HG03439 (cell line): ENCODE measurements around the gene ZNF563.
A peak's percentile ranks its signal among the peaks of the same experiment; 100 is the strongest.
"Not testable (repeated sequence)": the region's sequence is repeated elsewhere in the genome, so short reads cannot be mapped to it uniquely, and the experiment has no call there.

Experiments used
- ATAC-seq: cut with Tn5 transposase; IDR thresholded peaks from one replicate; pipeline ENCODE4 v1.9.1; 2021; ENCODE audit warnings: mild to moderate bottlenecking, moderate library complexity; ENCODE audit not compliant: unreplicated experiment

ZNF563 gene

DNA sequence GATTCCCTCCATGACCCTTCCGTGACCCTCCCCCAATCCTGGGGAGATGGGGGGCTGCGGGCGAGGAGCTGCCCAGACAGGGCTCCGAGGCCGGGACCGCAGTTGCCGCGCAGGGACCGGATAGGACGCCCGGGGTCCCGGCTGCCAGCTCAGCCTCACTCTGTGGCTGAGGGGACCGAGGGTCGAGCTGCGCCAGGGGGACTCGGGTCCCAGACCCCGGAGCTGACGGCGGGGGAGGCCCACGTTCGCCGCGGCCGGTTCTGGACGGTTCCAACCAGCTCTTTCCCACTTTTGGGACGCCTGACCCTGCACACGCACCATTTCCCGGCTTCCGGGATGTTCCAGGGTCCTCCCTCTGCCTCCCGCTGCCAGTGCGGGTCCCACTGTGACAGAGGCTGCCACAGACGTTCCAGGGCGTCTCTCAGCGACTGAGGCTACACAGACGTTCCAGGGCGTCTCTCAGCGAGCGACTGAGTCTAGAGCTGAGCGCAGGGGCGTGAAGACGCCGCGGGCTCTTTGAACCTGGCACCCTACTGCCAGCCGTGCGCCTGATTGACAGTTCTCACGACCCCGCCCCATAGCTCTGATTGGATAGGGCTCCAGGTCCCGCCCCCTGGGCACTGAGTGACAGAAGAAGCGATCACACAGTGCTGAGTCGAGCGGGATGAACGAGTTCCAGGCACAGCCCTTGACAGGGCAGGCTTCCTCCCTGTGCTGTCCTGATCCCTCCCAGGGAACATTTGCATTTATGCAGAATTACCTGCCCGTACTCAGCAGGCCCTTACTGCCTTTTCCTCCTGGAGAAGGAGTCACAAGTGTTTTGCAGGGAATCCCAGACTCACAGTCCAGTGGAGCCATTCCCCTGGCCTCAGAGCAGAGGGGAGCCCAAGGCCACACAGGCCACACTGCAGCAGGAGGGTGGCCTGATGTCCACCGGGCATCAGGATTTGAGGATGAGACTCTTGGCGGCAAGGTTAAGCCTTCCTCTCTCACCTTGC, at the start of gene ZNF563:
TSS of gene ZNF563 (minus strand) at position 472 of the 998 bp plus-strand sequence. CDS start at position 321, 151 bp downstream.
- peak; percentile 95 for ATAC-seq

DNA sequence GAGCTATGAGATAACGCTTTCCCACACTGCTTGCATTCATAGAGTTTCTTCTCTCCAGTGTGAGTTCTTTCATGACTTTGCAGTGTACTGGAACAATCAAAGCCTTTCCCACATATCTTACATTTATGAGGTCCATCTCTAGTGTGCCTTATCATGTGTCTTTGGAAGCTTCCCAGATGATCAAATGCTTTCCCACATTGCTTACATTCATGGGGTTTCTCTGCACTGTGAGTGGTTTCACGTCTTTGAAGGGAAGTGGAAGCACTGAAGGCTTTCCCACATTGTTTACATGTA, 47.0 kb upstream of the ZNF563 start:
- no peak for ATAC-seq

DNA sequence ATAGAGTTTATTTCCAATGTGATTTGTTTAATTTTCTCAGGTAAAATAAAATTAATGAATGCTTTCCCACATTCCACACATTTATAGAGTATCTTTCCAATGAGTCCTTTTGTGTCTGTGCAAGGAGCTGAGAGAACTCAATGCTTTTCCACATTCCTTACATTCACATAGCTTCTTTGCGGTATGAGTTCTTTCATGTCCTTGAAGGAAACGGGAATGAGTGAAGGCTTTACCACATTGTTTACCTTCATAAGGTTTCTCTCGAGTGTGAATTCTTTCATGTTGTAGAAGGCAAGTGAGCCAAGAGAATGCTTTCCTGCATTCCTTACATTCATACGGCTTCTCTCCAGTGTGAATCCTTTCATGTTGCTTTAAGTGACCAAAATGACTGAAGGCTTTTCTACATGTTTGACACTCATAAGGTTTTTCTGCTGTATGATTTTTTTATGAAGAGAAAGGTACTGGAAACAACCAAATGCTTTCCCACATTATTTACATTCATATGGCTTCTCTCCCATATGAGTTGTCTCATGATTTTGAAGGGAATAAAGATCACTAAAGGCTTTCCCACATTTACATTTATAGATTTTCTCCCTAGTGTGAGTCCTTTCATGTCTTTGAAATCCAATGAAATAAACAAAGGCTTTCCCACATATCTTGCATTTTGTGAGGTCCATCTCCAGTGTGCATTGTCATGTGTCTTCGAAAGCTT, 46.5 kb upstream of the ZNF563 start:
- ATAC-seq: no peak

DNA sequence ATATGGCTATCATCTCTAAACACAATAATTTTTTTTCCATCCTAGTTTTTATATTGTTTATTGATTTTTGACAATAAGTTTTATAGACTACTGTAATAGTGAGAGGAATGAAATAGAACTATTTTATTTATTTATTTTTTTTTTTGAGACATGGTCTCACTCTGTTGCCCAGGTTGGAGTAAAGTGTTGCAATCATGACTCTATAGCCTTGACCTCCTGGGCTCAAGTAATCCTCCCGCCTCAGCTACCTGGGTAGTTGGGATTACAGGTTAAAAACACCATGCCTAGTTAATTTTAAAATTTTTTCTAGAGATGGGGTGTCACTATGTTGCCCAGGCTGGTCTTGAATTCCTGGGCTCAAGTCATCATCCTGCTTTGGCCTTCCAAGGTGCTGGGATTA, 40.6 kb upstream of the ZNF563 start:
- no peak for ATAC-seq

DNA sequence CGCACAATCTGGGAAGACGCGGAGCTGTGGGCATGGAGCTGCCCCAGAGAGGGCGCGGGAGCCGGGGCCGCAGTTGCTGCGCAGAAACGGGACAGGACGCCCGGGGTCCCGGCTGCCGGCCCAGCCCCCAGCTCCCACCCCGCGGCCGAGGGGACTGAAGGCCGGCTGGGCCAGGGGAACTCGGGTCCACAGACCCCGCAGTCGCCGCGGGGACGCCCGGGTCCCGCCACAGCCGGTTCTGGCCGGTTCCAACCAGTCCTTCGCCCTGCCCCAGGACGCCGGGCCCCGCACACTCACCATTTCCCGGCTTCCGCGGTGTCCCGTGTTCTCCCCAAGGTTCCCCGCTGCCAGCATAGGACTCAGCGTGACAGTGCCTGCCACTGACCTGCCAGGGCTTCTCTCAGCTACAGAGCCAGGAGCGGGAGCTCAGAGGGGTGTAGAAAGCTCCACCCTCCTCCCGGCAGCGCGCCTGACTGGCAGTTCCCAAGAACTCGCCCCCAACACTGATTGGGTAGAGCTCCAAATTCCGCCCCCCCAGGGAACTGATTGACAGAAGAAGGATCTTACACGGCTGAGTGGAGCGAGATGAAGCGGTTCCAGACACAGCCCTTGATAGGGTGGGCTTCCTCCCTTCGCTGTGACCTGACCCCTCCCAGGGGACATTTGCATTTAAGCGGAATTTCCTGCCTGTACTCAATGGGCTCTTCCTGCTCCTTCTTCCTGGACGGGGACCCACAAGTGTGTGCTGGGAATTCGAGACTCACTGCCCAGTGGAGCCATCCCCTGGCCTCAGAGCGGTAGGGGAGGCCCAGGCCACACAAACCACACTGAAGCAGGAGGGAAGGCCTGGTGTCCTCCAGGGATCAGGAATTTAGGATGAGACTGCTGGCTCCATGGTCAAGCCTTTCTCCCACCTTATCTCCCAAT, 32.1 kb upstream of the ZNF563 start, which contains the start of gene ZNF442:
TSS of gene ZNF442 (minus strand) at position 448 of the 927 bp plus-strand sequence. CDS start 2,052 bp downstream, outside the sequence.
- ATAC-seq: peak; percentile 78

DNA sequence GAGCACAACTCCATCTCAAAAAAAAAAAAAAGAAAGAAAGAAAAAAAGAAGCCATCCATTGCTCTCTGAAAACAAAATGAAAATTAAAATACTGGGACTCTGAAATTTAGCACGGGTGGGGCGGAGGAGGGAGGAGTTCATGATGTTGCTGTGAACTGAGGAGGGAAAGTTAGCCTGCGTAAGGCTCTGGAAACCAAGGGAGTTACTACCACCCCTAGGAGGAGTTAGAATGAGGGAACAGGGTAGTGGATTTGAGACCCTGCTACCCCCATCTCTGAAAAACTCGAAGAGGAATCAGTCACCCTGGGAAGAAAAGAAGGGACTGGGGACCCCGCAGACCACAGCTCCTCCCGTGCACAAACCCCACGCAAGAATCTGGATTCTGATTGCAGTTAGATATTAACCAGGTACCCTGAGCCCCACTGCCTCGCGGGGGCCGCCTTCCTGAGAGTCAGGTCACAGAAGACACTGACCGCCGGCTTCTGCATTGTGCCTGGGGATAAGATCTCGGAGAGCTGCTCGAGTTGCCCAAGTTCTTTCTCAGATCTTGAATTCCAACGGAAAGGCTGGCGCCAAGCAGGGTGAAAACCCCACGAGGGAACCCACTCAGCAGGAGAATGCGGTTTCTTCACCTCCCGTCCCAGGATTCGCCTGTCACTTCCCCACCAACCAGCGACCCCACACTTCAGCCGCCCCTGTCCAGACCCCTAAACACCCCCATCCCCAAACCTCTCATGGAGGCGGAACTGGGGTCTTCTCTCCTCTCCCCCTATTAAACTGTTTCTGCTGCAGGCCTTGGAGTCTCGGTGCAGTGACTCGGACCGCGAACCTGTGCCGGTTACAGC, 31.2 kb upstream of the ZNF563 start:
- no peak for ATAC-seq

DNA sequence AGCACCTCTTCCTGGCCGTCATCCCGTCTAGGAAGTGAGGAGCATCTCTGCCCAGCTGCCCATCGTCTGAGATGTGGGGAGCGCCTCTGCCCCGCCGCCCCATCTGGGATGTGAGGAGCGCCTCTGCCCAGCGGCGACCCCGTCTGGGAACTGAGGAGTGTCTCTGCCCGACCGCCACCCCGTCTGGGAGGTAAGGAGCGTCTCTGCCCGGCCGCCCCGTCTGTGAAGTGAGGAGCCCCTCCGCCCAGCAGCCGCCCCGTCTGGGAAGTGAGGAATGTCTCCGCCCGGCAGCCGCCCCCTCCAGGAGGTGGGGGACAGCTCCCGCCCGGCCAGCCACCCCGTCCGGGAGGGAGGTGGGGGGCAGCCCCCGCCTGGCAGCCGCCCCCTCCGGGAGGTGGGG, 28.8 kb upstream of the ZNF563 start:
- ATAC-seq: not testable (repeated sequence)

DNA sequence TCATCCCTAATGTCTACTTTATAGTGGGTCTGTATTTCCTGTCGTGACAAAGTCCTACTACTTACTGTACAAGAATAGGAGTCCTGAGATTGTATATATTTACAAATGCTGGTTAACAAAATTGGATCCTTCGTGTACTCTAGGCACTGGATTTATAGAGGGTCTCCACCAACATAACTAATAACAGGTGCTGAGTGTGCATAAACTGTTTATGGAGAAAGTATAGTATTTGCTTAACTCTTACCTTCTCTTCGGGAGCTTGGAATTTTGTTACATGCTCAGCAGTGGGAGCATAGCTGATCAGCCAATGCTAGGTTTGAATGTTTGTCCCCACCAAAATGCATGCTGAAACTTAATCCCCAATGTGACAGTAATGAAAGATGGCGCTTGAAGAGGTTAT, 19.9 kb upstream of the ZNF563 start:
- ATAC-seq: no peak

DNA sequence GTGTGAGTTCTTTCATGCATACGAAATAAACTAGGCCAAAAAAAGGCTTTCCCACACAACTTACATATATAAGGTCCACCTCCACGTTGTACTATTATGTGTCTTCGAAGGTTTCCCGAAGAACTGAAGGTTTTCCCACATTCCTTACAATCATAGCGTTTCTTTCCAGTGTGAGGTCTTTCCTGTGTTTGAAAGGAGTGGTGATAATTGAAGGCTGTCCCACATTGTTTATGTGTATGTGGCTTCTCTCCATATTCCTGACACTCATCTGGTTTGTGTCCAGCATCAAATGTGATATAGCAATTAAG, 17.4 kb upstream of the ZNF563 start:
- no peak for ATAC-seq

DNA sequence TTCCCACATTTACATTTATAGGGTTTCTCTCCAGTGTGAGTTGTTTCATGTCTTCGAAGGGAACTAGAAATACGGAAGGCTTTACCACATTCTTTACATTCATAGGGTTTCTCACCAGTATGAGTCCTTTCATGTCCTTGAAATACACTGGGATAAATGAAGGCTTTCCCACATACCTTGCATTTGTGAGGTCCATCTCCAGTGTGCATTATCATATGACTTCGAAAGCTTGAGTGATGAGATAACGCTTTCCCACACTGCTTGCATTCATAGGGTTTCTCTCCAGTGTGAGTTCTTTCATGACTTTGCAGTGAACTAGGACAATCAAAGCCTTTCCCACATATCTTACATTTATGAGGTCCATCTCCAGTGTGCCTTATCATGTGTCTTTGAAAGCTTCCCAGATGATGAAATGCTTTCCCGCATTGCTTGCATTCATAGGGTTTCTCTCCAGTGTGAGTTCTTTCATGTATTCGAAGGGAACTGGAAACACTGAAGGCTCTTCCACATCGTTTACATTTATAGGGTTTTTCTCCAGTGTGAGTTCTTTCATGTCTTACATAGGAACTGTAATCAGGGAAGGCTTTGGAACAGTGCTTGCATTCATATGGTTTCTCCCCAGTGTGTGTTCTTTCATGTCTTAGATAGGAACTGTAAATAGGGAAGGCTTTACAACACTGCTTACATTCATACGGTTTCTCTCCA, 16.9 kb upstream of the ZNF563 start:
- ATAC-seq: no peak

DNA sequence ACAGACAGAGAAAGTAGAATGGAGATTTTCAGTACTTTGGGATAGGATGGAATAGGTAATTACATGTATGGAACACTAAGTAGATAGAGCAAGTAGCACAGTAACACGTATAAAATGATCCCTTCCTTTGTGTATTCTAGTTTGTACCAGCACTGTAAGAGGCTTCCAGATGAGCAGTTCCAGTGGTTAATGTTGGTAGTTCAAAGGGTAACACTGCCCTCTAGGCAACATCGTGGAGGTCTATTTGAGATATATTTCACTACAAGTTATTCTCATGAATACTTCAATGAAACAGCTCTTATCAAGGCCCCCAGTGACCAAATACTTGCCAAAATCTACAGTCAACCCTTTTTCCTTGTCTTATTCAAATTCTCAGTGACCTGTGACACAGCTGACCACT, 13.5 kb upstream of the ZNF563 start:
- no peak for ATAC-seq

DNA sequence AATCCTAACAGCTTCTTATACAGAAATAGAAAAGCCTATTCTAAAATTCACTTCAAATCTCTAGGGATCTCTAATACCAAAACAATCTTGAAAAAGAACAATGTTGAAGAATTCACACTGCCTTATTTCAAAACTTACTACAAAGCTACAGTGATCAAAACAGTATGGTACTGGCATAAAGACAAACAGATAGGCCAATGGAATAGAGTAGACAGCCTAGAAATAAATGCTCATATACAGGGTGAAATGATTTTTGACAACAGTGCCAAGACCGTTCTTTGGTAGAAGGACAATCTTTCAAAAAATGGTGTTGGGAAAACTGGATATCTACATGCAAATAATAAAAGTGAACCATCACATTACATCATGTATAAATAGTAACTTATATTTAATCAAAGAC, 11.8 kb upstream of the ZNF563 start:
- no peak for ATAC-seq

DNA sequence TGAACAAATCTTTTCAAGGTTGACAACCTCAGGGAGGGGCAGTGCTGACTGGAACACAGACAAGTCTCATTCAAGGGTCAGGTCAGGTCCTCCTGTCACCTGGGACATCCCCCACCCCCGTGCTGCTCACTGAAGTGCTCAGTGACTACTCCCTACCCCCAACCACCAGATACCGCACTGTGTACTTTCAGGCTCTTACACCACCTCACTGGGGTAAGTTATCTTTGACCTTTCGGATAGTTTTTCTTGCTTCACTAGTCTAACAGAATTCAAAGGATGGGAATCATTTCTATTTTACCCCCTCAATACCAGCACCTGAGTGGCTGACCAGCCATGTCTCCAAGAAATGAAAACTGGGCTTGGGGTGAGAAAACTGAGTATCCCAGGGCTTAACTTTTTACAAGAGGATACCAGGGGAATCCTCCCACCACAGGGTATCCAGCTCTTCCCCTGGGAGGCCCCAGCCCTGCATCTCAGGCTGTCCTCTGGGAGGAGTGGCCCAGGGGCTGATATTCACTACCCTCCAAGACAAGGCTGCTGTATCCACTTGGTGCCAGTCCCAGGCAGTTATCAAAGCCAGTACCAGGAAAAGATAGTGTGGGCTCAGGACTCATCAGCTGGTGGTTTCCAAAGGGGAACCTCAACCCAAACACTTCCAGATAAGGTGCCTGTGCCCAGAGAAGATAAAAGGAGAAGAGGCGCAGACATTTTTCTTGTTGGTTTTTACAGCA, 2.1 kb downstream of the ZNF563 start:
- no peak for ATAC-seq

DNA sequence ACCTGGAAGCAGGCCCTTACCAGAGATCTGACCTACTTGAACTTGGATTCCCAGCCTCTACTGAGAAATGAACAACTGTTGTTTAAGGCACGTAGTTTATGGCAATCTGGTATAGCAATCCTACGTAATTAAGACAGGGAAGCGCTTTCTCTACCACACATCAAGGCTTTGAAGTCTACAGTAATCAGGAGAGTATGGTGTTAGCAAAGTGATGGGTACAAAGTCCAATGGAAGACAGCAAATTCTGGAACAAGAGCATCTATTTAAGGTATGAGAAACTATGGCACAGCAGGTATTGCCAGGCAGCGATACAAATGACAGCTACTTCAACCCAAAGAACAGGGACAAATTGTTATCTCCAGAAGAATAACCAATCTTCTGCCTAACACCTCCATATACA, 3.1 kb downstream of the ZNF563 start:
- no peak for ATAC-seq

DNA sequence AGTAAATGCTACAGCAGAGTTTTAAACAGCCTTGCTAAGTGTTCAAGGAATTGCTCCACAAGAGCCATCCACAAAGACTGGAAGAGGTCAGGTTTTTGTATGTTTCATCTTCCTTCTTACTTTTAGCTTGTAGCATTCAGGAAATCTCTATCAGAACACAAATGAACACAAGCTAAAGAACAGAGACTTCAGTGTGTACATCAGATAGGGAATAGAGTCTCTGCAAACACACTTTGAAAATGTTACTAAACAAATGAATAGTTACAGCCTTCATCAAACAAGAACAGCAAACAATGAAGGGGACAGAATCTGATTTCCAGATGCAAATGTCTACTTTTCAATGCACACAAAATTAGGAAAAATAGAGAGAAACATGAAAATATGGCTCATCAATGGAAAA, 7.7 kb downstream of the ZNF563 start:
- ATAC-seq: no peak

DNA sequence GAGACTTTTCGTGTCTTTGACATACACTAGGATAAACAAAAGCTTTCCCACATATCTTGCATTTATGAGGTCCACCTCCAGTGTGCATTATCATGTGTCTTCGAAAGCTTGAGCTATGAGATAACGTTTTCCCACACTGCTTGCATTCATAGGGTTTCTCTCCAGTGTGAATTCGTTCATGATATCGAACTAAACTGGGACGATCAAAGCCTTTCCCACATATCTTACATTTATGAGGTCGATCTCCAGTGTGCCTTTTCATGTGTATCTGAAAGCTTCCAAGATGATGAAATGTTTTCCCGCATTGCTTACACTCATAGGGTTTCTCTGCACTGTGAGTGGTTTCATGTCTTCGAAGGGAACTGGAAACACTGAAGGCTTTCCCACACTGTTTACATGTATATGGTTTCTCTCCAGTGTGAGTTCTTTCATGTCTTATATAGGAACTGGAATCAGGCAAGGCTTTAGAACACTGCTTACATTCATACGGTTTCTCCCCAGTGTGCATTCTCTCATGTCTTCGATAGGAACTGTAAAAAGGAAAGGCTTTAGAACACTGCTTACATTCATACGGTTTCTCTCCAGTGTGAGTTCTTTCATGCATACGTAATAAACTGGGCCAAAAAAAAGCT, 14.5 kb downstream of the ZNF563 start:
- ATAC-seq: no peak

DNA sequence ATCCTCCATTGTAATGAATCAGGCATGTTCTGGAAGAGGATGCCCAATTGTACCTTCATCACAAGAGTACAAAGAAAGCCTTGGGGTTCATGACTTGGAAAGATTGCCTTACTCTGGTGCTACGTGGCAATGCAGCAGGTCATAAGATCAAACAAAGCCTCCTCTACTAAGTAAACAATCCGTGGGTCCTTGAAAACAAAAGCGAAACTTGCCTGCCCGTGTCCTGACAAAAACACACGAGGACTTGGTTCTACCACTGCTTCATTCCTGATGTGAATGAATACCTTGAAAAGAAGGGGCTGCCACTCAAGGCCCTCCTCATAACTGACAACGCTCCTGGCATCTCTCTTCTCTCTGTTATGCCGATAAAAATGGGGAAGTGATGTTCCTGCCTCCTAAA, 18.9 kb downstream of the ZNF563 start:
- ATAC-seq: no peak

DNA sequence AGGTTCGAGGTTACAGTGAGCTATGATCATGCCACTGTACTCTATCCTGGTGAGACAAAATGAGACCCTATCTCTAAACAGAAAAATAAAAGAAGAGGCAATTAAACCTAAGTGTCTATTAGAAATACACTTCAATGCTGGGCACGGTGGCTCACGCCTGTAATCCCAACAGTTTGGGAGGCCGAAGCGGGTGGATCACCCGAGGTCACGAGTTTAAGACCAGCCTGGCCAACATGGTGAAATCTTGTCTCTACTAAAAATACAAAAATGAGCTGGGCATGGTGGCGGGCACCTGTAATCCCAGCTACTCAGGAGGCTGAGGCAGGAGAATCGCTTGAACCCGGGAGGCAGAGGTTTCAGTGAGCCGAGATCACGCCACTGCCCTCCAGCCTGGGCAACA, 24.5 kb downstream of the ZNF563 start:
- not testable (repeated sequence) for ATAC-seq

DNA sequence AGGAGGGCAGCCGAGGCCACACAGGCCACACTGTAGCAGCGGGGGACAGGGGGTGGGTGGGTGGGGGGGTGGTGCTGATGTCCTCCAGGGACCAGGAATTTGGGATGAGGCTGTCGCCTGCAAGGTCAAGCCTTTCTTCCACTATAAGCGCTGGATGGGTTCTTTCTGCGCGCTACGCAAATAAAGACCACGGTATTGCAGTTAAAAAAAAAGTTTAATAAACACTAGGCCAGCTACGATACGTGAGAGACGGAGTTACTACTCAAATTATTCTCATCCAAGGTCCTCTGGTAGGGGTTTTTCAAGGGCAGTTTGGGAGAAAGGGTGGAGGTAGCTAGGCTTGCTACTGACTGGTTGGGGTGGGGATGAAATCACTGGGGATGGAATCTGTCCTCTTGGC, 38.2 kb downstream of the ZNF563 start:
- no peak for ATAC-seq
